ENCODE data around the gene KCNJ3. TPM values are rescaled to one million over a fixed set of nuclear protein-coding genes. Genes with fewer than 3 reads are reported as not detected.

KCNJ3 gene
- total RNA-seq, 3 donors from 2014 or later (not counting 1 experiment from before 2014, with no cell fraction given) = not detected

DNA sequence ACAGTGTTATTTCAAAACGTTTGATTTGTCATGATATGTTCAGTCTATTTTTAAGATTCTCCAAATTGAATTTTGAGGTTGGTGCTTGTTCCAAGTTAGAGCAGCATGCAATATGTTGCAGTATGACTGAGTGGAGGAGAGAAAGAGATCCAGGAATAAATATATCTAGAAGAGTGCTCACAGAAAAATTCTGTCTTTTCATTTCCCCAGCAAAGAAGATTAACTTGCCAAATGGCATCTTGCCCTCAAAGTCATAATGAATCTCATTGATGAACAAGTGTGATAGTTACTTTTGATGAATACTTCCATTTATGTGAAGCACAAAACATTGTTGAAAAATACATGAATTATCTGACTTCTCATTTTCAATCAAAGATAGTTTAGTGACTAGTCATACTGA is 95.9 kb downstream of the KCNJ3 start:
- DNase-seq (no peak), ATAC-seq (no peak)
- no peak overlapping the region for H3K27ac Mint-ChIP-seq
- H3K27me3 ChIP-seq (ENCODE audit: control insufficient read depth, insufficient read depth, low read length) = no peaks in the 10 kb centered on the region
- no peak overlapping the region for H3K27ac ChIP-seq (ENCODE audit: low read length)
- peaks cover 12 to 20% of the 10 kb centered on the region in 2 donors for H3K9me3 Mint-ChIP-seq
- no peaks in the 10 kb centered on the region for H3K36me3 ChIP-seq (ENCODE audit: control insufficient read depth, insufficient read depth, low read length)
- H3K36me3 Mint-ChIP-seq = no peaks in the 10 kb centered on the region
- TF ChIP-seq, protein P1, sequence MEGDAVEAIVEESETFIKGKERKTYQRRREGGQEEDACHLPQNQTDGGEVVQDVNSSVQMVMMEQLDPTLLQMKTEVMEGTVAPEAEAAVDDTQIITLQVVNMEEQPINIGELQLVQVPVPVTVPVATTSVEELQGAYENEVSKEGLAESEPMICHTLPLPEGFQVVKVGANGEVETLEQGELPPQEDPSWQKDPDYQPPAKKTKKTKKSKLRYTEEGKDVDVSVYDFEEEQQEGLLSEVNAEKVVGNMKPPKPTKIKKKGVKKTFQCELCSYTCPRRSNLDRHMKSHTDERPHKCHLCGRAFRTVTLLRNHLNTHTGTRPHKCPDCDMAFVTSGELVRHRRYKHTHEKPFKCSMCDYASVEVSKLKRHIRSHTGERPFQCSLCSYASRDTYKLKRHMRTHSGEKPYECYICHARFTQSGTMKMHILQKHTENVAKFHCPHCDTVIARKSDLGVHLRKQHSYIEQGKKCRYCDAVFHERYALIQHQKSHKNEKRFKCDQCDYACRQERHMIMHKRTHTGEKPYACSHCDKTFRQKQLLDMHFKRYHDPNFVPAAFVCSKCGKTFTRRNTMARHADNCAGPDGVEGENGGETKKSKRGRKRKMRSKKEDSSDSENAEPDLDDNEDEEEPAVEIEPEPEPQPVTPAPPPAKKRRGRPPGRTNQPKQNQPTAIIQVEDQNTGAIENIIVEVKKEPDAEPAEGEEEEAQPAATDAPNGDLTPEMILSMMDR (IDR thresholded peaks at IDR 0.05) = no peak
- intact Hi-C loops (cut with micrococcal nuclease) = no loop called here
- no peaks in the 10 kb centered on the region for H3K27me3 Mint-ChIP-seq (ENCODE audit: low read depth in 2 of 2)
- no peak overlapping the region for H3K4me3 Mint-ChIP-seq
- WGBS (ENCODE audit: insufficient coverage) = no CpG with 5 or more reads among the region's 1 CpG
- no peaks in the 10 kb centered on the region for H3K4me1 Mint-ChIP-seq
- H3K9me3 ChIP-seq (ENCODE audit: control insufficient read depth, insufficient read depth, low read length) = no peaks in the 10 kb centered on the region
- H3K4me3 ChIP-seq (ENCODE audit: low read length) = no peak overlapping the region
- H3K4me1 ChIP-seq (ENCODE audit: control insufficient read depth, insufficient read depth, low read length) = no peaks in the 10 kb centered on the region

DNA sequence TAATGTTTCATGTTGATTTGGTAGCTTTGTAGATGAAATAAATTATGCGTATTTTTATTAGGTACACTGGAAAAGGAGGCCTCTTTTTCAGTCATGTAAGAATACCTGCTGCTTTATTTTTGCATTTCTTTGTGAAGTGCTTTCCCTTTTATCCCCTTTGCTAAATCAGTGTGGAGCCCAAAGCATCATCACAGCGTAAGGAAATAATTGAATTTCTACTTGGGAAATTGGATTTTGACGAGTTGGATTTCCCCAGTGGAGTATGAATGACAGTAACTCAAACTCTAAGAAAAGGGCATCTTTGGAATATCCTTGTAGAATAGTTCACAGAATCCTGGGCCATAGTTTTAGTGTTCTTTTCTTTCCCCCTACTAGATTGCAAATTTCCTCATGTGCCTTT is 97.2 kb downstream of the KCNJ3 start:
- H3K27me3 Mint-ChIP-seq (ENCODE audit: low read depth in 2 of 2) = no peaks in the 10 kb centered on the region
- ATAC-seq = no peak
- no peaks in the 10 kb centered on the region for H3K36me3 Mint-ChIP-seq
- no peak overlapping the region for H3K27ac ChIP-seq (ENCODE audit: low read length)
- no peaks in the 10 kb centered on the region for H3K9me3 ChIP-seq (ENCODE audit: control insufficient read depth, insufficient read depth, low read length)
- 93% methylated on average over 3 of the region's 3 CpGs for WGBS (ENCODE audit: insufficient coverage)
- intact Hi-C loops (cut with micrococcal nuclease) = no loop called here
- H3K4me3 ChIP-seq (ENCODE audit: low read length) = no peak overlapping the region
- H3K4me3 Mint-ChIP-seq = no peak overlapping the region
- no peaks in the 10 kb centered on the region for H3K4me1 ChIP-seq (ENCODE audit: control insufficient read depth, insufficient read depth, low read length)
- no peaks in the 10 kb centered on the region for H3K4me1 Mint-ChIP-seq
- no peak for DNase-seq
- no peak overlapping the region for H3K27ac Mint-ChIP-seq
- H3K36me3 ChIP-seq (ENCODE audit: control insufficient read depth, insufficient read depth, low read length) = no peaks in the 10 kb centered on the region
- no peaks in the 10 kb centered on the region for H3K27me3 ChIP-seq (ENCODE audit: control insufficient read depth, insufficient read depth, low read length)
- peaks cover 15 to 23% of the 10 kb centered on the region in 2 donors for H3K9me3 Mint-ChIP-seq
- TF ChIP-seq, protein P1 (IDR thresholded peaks at IDR 0.05) = no peak

DNA sequence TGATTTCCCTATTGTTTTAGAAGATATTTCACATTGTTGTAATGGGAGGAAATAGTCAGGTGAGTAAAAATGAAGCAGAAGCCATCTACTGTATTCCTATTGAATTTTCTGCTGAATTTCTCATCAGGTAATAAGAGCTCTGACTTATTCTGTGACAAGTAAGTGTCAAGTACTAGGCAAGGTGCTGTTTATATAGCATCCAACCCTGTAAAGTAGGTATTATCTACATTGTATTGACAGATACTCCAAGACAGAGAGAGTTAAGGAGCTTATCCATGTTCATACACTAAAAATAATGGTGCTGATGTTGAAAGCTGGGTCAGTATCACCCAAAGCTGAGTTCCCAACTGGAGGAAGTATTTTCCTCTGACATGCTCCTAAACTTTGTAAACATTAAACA is 106.0 kb downstream of the KCNJ3 start:
- Histone ChIP-seq H3K9me3 (ENCODE audit: control insufficient read depth, insufficient read depth, low read length) (no peaks in the 10 kb centered on the region), H3K36me3 (ENCODE audit: control insufficient read depth, insufficient read depth, low read length) (no peaks in the 10 kb centered on the region), H3K27me3 (ENCODE audit: control insufficient read depth, insufficient read depth, low read length) (no peaks in the 10 kb centered on the region), H3K4me3 (ENCODE audit: low read length) (no peak overlapping the region), H3K27ac (ENCODE audit: low read length) (no peak overlapping the region), H3K4me1 (ENCODE audit: control insufficient read depth, insufficient read depth, low read length) (no peaks in the 10 kb centered on the region)
- intact Hi-C loops (cut with micrococcal nuclease) = no loop called here
- Mint-ChIP-seq H3K27ac (no peak overlapping the region), H3K27me3 (ENCODE audit: low read depth in 2 of 2) (no peaks in the 10 kb centered on the region), H3K36me3 (no peaks in the 10 kb centered on the region), H3K4me3 (no peak overlapping the region), H3K4me1 (no peaks in the 10 kb centered on the region), H3K9me3 (peaks cover 10 to 13% of the 10 kb centered on the region in 2 donors)
- no peak for ATAC-seq
- TF ChIP-seq, protein P1 (IDR thresholded peaks at IDR 0.05) = no peak
- DNase-seq = no peak

DNA sequence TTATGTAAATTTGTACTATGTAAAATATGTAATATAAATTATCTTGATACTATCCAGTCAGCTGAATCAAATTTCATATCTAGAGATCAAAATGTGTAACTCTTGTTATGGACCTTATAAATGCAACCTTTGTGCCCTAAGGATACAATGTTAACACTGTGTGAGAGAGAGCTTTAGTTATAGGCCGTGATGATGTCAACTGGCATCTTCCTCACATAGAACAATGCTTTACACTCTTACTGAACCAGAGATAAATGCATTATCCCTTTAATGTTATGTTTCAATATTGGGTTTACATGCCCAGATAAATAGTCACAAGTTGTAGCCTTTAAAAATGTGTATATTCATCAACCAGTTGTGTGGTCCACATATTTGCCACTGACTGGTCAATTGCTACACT is 115.1 kb downstream of the KCNJ3 start:
- DNase-seq (no peak), ATAC-seq (no peak)
- no peak overlapping the region for H3K4me3 Mint-ChIP-seq
- TF ChIP-seq, protein P1 (IDR thresholded peaks at IDR 0.05) = no peak
- H3K36me3 ChIP-seq (ENCODE audit: control insufficient read depth, insufficient read depth, low read length) = no peaks in the 10 kb centered on the region
- no peaks in the 10 kb centered on the region for H3K27me3 ChIP-seq (ENCODE audit: control insufficient read depth, insufficient read depth, low read length)
- H3K36me3 Mint-ChIP-seq = no peaks in the 10 kb centered on the region
- no peak overlapping the region for H3K27ac ChIP-seq (ENCODE audit: low read length)
- no peaks in the 10 kb centered on the region for H3K4me1 Mint-ChIP-seq
- H3K4me1 ChIP-seq (ENCODE audit: control insufficient read depth, insufficient read depth, low read length) = no peaks in the 10 kb centered on the region
- no CpG with 5 or more reads among the region's 1 CpG for WGBS (ENCODE audit: insufficient coverage)
- peaks cover 2 to 15% of the 10 kb centered on the region in 2 donors for H3K9me3 Mint-ChIP-seq
- H3K27ac Mint-ChIP-seq = no peak overlapping the region
- H3K4me3 ChIP-seq (ENCODE audit: low read length) = no peak overlapping the region
- intact Hi-C loops (cut with micrococcal nuclease) = no loop called here
- H3K27me3 Mint-ChIP-seq (ENCODE audit: low read depth in 2 of 2) = no peaks in the 10 kb centered on the region
- H3K9me3 ChIP-seq (ENCODE audit: control insufficient read depth, insufficient read depth, low read length) = no peaks in the 10 kb centered on the region

Measured in natural killer cell (primary cell).